Psoas muscle (tissue), 8 donors: Measurements from ENCODE around the gene LRP1B. TPM values are rescaled to one million over a fixed set of nuclear protein-coding genes. Genes with fewer than 3 reads are reported as not detected.
"Not testable (repeated sequence)": the region's sequence is repeated elsewhere in the genome, so short reads cannot be mapped to it uniquely, and the experiment has no call there.

ENCODE experiments used
- ATAC-seq, 4 donors: fragments of 200-7000 bp; cut with Tn5 transposase; one replicate each; pipeline ENCODE4 v1.9.1; 2020; ENCODE audit warnings: moderate library complexity in 3 of 4, mild to moderate bottlenecking in 2 of 4
- DNase-seq, 2 donors: peaks; one replicate each; pipeline ENCODE4 v3.0.0-alpha.2; 2020
- H3K27ac ChIP-seq: fragments of 200-600 bp; one replicate; pipeline ENCODE4 v1.8.0; 2022
- H3K27me3 ChIP-seq, 3 donors: fragments of 200-600 bp in 1 of 3; one replicate each; pipeline versions ENCODE4 v1.6.1 to v1.8.0; 2013 to 2022; ENCODE audit warnings: low read length in 2 of 3, mild to moderate bottlenecking in 2 of 3, moderate library complexity in 1 of 3; ENCODE audit not compliant: insufficient read depth in 3 of 3
- H3K36me3 ChIP-seq, 2 donors: fragments of 200-600 bp in 1 of 2; one replicate each; pipeline versions ENCODE4 v1.6.1 to v1.8.0; 2013 to 2022; ENCODE audit warnings: low read depth in 1 of 2, mild to moderate bottlenecking in 1 of 2, moderate library complexity in 1 of 2; ENCODE audit not compliant: insufficient read depth in 1 of 2
- H3K4me1 ChIP-seq: fragments of 200-600 bp; one replicate; pipeline ENCODE4 v1.8.0; 2022
- H3K4me3 ChIP-seq: fragments of 200-600 bp; one replicate; pipeline ENCODE4 v1.8.0; 2022; ENCODE audit warnings: mild to moderate bottlenecking
- H3K9me3 ChIP-seq: fragments of 200-600 bp; one replicate; pipeline ENCODE4 v1.8.0; 2022
- CTCF ChIP-seq: fragments of 200-600 bp; IDR thresholded peaks from one replicate; pipeline ENCODE4 v1.8.0; 2022; ENCODE audit warnings: antibody characterized with exemption
- WGBS, 3 donors: extraction: QIAGEN DNeasy Blood & Tissue Kit; methylation state at CpG; one replicate each; pipeline versions ENCODE4 v1.1.6 to v1.1.7; 2013; 5-methylcytosine and 5-hydroxymethylcytosine counted together
- intact Hi-C, 2 donors: fragments of 100-400 bp; cut with DNase I; formaldehyde crosslinking; loops; one replicate each; pipeline versions ENCODE4 v1.11.0 to v1.14.2; 2022
- polyA plus RNA-seq, 3 donors: library from polyadenylated mRNA; stranded (reverse); fragments of 200-250 nt; gene quantifications; one replicate each; pipeline ENCODE4 v1.2.3, GENCODE V29; 2013
- total RNA-seq, 4 donors: library from RNA; stranded (reverse); fragmentation: NEBNext Ultra II Directional in 2 of 4; extraction: Animal tissue kit (Norgen Biotek cat#: 25700) in 2 of 4; gene quantifications; one replicate each; pipeline versions ENCODE4 v1.2.1 to v1.2.4, GENCODE V29; 2021 to 2023
- donor health status: healthy with polysubstance abuse.
- donor health status: DM: no; HTN: no; CAD: no; lungs with moderate emphysema.
- donor health status: Bipolar disorder and iron deficiency.
- donor health status: healthy.
- donor health status: DM: yes; HTN: yes; CAD: no.
- donor health status: DM: no; HTN: no; CAD: no.
- donor health status: DM: no; HTN: no; CAD: no.
- donor health status: DM: yes; HTN: yes; CAD: no.

Gene LRP1B
- total and polyA plus RNA-seq, 7 donors = 0.33 to 3.3 (median 0.95) TPM

GRCh38 chr2:140454717-140455116, 1676.1 kb downstream of the LRP1B start:
- Histone ChIP-seq H3K27me3 (no peaks in the 10 kb centered on the region), H3K9me3 (no peaks in the 10 kb centered on the region), H3K4me3 (no peak overlapping the region), H3K36me3 (no peaks in the 10 kb centered on the region), H3K4me1 (no peaks in the 10 kb centered on the region), H3K27ac (no peak overlapping the region)
- ATAC-seq (peak; percentile 69 to 74 (median 73)), DNase-seq (no peak)
- intact Hi-C loops = no loop called here
- 40 to 61% (median 55%) methylated on average over 3 of the region's 3 CpGs for WGBS, 3 donors
- no peak for TF ChIP-seq CTCF

DNA sequence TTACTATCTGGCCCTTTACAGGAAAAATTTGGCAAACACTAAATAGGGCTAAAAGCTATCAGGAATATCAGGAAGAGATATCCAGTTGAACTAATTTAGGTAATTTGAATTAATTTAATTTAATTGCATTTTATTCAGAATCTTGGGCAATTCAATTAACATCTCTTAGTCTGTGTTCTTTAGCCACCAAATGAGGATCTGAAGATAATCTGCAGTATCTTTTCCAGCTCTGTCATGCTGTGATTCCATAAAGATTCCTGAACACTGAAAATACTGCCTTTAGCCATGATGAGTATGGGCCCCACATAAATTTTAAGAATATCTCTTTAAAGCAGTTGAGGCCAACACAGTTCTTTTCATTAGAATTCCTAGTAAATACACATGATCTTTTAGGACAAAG, 1679.5 kb downstream of the LRP1B start:
- TF ChIP-seq CTCF = no peak
- intact Hi-C loops = no loop called here
- H3K27me3 ChIP-seq = no peaks in the 10 kb centered on the region
- H3K4me1 ChIP-seq = no peaks in the 10 kb centered on the region
- no peaks in the 10 kb centered on the region for H3K9me3 ChIP-seq
- DNase-seq = no peak
- H3K36me3 ChIP-seq = no peaks in the 10 kb centered on the region
- no peak overlapping the region for H3K4me3 ChIP-seq
- no peak overlapping the region for H3K27ac ChIP-seq
- ATAC-seq = no peak

GRCh38 chr2:140442319-140442718, 1688.5 kb downstream of the LRP1B start:
- ATAC-seq (no peak), DNase-seq (no peak)
- TF ChIP-seq CTCF = no peak
- intact Hi-C loops = no loop called here
- Histone ChIP-seq H3K27me3 (no peaks in the 10 kb centered on the region), H3K4me3 (no peak overlapping the region), H3K36me3 (no peaks in the 10 kb centered on the region), H3K27ac (no peak overlapping the region), H3K9me3 (no peaks in the 10 kb centered on the region), H3K4me1 (no peaks in the 10 kb centered on the region)
- 29 to 37% (median 35%) methylated on average over 7 of the region's 7 CpGs for WGBS, 3 donors

DNA sequence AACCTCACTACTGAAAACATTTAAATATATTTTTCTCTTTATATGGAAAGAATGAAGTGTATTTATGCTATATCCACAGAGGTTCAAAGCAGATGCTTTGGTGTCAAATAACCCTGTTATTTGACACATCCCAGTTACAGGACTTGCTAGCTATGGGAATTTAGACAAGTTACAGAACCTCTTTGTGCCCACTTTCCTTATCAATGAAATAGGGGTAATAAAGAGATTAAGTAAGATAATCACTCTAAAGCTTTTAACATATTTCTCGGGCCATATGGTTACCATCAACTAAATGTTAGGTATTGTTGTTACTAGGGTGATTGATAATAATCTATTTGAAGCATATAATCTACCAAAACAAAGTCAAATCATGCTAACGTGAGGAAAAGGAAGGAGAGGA, 1690.0 kb downstream of the LRP1B start:
- Histone ChIP-seq H3K9me3 (no peaks in the 10 kb centered on the region), H3K4me3 (no peak overlapping the region), H3K4me1 (no peaks in the 10 kb centered on the region), H3K36me3 (no peaks in the 10 kb centered on the region), H3K27ac (no peak overlapping the region), H3K27me3 (no peaks in the 10 kb centered on the region)
- TF ChIP-seq CTCF = no peak
- intact Hi-C loops = no loop called here
- DNase-seq (no peak), ATAC-seq (no peak)
- WGBS, 3 donors = 22 to 30% (median 23%) methylated on average over 2 of the region's 2 CpGs

DNA sequence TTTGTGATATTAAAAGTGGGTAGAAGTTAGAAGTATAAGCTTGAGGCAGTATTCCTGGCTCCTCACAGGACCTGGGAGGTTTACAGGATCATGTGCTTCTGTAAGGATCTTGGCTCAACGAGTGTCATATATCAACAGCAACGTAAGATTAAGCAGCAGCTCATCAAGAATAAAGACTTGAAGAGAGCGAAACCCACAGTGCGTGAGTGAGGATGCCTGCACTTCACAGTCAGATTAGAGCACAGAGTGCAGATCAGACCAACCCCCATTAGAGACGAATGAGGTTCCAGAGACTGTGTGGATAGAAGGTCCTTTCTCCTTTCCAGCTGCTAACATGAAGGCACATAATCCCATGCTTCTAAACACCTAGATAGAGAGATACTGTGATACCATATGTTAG, 1693.9 kb downstream of the LRP1B start:
- no peak for DNase-seq
- ATAC-seq = no peak
- H3K27ac ChIP-seq = no peak overlapping the region
- H3K4me1 ChIP-seq = no peaks in the 10 kb centered on the region
- no peaks in the 10 kb centered on the region for H3K27me3 ChIP-seq
- TF ChIP-seq CTCF = no peak
- no peak overlapping the region for H3K4me3 ChIP-seq
- 54 to 70% (median 70%) methylated on average over 5 of the region's 5 CpGs for WGBS, 3 donors
- no peaks in the 10 kb centered on the region for H3K9me3 ChIP-seq
- intact Hi-C loops = no loop called here
- no peaks in the 10 kb centered on the region for H3K36me3 ChIP-seq

DNA sequence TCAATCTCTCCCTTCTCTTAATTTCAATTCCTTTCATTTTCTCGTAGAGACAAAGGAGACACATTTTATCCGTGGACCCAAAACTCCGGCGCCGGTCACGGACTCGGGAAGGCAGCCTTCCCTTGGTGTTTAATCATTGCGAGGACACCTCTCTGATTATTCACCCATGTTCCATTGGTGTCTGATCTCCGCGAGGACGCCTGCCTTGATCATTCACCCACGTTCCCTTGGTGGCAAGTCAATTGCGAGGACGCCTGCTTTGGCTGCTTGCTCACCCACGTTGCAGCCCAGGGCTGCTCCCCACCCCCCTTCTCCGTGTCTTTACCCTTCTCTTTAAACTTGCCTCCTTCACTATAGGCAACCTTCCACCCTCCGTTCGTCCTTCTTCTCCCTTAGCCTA, 1703.8 kb downstream of the LRP1B start:
- 91 to 95% (median 95%) methylated on average over 18 of the region's 18 CpGs for WGBS, 3 donors
- H3K4me1 ChIP-seq, H3K4me3 ChIP-seq, DNase-seq, intact Hi-C loops, H3K27ac ChIP-seq, H3K36me3 ChIP-seq, ATAC-seq, H3K9me3 ChIP-seq, H3K27me3 ChIP-seq: not testable (repeated sequence)
